ENCODE measurements around the gene WDR91. TPM values are rescaled to one million over a fixed set of nuclear protein-coding genes. Genes with fewer than 3 reads are reported as not detected.

WDR91 gene
- total and polyA plus RNA-seq, 4 donors, result 5.8 to 19.0 (median 9.2) TPM

DNA sequence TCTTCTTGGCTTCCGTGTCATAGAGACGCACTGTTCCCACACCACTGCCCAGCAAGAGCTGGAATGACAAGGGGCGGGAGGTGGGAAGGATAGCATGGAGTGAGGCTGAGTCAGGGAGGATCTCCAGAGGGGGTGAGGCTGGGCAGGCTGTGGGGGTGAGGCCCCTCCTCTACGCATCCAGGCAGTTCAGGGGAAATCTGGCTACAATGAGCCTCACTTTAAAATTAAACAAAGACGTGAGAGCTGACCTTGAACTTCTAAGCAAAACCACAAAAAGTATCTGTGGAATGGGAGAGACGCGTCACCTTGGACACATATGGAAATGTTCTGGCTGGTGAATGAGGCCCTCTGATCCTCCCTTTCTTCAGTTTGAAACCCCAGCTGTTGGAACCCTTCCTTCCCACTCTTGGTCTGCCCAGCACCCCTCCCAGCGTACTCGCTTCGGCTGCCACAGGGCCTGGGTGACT, 17.7 kb downstream of the WDR91 start (continued):
- TF ChIP-seq GABPA (IDR thresholded peaks at IDR 0.05 in 1 of 2, conservative IDR thresholded peaks at IDR 0.05 in 1 of 2) (no peak), TAF1 (conservative IDR thresholded peaks at IDR 0.05) (no peak), FOXA1 (IDR thresholded peaks at IDR 0.05) (no peak), RXRA (IDR thresholded peaks at IDR 0.05) (no peak), EGR1 (IDR thresholded peaks at IDR 0.05; ENCODE audit: low read depth in 2 of 2) (no peak), RAD21 (IDR thresholded peaks at IDR 0.05) (no peak)

DNA sequence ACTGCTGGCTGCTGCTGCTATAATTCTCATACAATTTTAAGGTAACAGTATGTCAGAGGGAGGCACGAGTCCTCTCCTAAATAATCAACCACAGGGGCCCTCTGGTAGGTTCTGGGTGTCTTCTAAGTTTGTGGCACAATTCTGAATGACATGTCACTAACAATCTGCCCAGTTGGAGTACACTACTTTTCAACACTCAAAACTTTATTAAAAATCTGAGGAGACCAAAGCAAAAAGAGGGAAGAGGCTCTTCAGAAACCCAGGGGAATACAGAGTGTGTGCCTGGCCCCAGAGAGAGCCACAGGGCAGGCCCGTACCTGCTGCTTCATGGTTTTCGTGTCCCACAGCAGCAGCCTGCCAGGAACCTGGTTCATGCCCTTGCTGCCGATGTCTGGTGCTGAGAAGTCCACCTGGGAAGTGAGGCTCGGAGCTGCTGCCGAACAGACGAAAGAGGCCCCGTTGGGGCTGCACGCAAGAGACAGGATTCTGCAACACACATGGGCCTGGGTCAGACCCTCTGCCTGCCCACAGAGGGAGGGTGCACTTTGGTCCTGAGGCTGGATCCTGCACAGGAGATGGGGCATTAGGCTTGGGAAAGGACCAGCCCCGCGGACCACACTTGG, 18.3 kb downstream of the WDR91 start:
- Histone ChIP-seq H3K9ac (ENCODE audit: low read depth in 1 of 2, low read length in 2 of 2) (no peak overlapping the region), H3K4me3 (ENCODE audit: low read depth in 1 of 3, low read length in 3 of 3) (no peak overlapping the region), H3K9me3 (ENCODE audit: control insufficient read depth in 4 of 4, low read length in 3 of 4) (no peaks in the 10 kb centered on the region), H3K27me3 (ENCODE audit: control insufficient read depth in 4 of 4, insufficient read depth in 4 of 4, low read length in 3 of 4) (no peaks in the 10 kb centered on the region), H3K36me3 (ENCODE audit: control insufficient read depth in 4 of 4, insufficient read depth in 3 of 4, low read depth in 1 of 4, low read length in 3 of 4) (peaks cover 23 to 64% (median 40%) of the 10 kb centered on the region in 4 donors), H3K27ac (ENCODE audit: low read depth in 1 of 2, low read length in 2 of 2) (no peak overlapping the region), H3K4me1 (ENCODE audit: control insufficient read depth in 4 of 4, insufficient read depth in 4 of 4, low read length in 3 of 4) (peaks cover 0 to 8% (median 7%) of the 10 kb centered on the region in 4 donors)
- WGBS, result 92% methylated on average over 11 of the region's 11 CpGs
- TF ChIP-seq, protein P1, sequence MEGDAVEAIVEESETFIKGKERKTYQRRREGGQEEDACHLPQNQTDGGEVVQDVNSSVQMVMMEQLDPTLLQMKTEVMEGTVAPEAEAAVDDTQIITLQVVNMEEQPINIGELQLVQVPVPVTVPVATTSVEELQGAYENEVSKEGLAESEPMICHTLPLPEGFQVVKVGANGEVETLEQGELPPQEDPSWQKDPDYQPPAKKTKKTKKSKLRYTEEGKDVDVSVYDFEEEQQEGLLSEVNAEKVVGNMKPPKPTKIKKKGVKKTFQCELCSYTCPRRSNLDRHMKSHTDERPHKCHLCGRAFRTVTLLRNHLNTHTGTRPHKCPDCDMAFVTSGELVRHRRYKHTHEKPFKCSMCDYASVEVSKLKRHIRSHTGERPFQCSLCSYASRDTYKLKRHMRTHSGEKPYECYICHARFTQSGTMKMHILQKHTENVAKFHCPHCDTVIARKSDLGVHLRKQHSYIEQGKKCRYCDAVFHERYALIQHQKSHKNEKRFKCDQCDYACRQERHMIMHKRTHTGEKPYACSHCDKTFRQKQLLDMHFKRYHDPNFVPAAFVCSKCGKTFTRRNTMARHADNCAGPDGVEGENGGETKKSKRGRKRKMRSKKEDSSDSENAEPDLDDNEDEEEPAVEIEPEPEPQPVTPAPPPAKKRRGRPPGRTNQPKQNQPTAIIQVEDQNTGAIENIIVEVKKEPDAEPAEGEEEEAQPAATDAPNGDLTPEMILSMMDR (IDR thresholded peaks at IDR 0.05; ENCODE audit: low read depth, low read length, missing input control), result no peak
- TF ChIP-seq YY1 (IDR thresholded peaks at IDR 0.05), result no peak
- no peak for TF ChIP-seq FOXA1 (IDR thresholded peaks at IDR 0.05)
- no peak for TF ChIP-seq GABPA (IDR thresholded peaks at IDR 0.05 in 1 of 2, conservative IDR thresholded peaks at IDR 0.05 in 1 of 2)
- TF ChIP-seq HNF4G (IDR thresholded peaks at IDR 0.05), result no peak
- TF ChIP-seq JUND (IDR thresholded peaks at IDR 0.05), result no peak
- TF ChIP-seq TAF1 (conservative IDR thresholded peaks at IDR 0.05), result no peak
- no peak for TF ChIP-seq SP1 (IDR thresholded peaks at IDR 0.05)
- no peak for TF ChIP-seq RXRA (IDR thresholded peaks at IDR 0.05)
- TF ChIP-seq NR2F2 (IDR thresholded peaks at IDR 0.05), result no peak
- TF ChIP-seq, protein P2, sequence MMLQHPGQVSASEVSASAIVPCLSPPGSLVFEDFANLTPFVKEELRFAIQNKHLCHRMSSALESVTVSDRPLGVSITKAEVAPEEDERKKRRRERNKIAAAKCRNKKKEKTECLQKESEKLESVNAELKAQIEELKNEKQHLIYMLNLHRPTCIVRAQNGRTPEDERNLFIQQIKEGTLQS (IDR thresholded peaks at IDR 0.05), result no peak
- no peak for DNase-seq (ENCODE audit: low spot score)

DNA sequence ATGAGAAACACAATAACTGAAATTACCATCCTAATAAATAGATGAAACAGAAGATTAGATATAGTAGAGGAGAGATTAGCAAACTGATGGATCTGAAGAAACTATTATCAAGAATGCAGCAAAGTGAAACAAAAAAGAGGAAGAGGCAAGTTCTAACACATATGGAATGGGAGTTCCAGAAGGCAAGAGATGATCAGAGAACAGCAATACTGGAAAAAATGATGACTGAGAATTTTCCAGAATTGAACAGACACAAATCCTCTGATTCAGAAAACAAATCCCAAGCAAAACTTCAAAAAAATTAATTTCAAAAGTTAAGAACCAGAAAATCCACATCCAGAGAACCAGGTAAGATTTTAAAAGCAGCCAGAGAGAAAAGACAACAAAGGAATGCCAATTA, 20.6 kb downstream of the WDR91 start:
- Histone ChIP-seq H3K9ac (ENCODE audit: low read depth in 1 of 2, low read length in 2 of 2) (no peak overlapping the region), H3K27ac (ENCODE audit: low read depth in 1 of 2, low read length in 2 of 2) (no peak overlapping the region), H3K36me3 (ENCODE audit: control insufficient read depth in 4 of 4, insufficient read depth in 3 of 4, low read depth in 1 of 4, low read length in 3 of 4) (peaks cover 18 to 67% (median 46%) of the 10 kb centered on the region in 4 donors), H3K4me1 (ENCODE audit: control insufficient read depth in 4 of 4, insufficient read depth in 4 of 4, low read length in 3 of 4) (peaks cover 0 to 8% (median 7%) of the 10 kb centered on the region in 4 donors), H3K9me3 (ENCODE audit: control insufficient read depth in 4 of 4, low read length in 3 of 4) (no peaks in the 10 kb centered on the region), H3K27me3 (ENCODE audit: control insufficient read depth in 4 of 4, insufficient read depth in 4 of 4, low read length in 3 of 4) (no peaks in the 10 kb centered on the region), H3K4me3 (ENCODE audit: low read depth in 1 of 3, low read length in 3 of 3) (no peak overlapping the region)
- TF ChIP-seq HNF4G (IDR thresholded peaks at IDR 0.05), result no peak
- TF ChIP-seq, protein P3, sequence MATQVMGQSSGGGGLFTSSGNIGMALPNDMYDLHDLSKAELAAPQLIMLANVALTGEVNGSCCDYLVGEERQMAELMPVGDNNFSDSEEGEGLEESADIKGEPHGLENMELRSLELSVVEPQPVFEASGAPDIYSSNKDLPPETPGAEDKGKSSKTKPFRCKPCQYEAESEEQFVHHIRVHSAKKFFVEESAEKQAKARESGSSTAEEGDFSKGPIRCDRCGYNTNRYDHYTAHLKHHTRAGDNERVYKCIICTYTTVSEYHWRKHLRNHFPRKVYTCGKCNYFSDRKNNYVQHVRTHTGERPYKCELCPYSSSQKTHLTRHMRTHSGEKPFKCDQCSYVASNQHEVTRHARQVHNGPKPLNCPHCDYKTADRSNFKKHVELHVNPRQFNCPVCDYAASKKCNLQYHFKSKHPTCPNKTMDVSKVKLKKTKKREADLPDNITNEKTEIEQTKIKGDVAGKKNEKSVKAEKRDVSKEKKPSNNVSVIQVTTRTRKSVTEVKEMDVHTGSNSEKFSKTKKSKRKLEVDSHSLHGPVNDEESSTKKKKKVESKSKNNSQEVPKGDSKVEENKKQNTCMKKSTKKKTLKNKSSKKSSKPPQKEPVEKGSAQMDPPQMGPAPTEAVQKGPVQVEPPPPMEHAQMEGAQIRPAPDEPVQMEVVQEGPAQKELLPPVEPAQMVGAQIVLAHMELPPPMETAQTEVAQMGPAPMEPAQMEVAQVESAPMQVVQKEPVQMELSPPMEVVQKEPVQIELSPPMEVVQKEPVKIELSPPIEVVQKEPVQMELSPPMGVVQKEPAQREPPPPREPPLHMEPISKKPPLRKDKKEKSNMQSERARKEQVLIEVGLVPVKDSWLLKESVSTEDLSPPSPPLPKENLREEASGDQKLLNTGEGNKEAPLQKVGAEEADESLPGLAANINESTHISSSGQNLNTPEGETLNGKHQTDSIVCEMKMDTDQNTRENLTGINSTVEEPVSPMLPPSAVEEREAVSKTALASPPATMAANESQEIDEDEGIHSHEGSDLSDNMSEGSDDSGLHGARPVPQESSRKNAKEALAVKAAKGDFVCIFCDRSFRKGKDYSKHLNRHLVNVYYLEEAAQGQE (IDR thresholded peaks at IDR 0.05), result no peak
- no peak for DNase-seq (ENCODE audit: low spot score)

All from liver (tissue), 9 donors.